ENCODE measurements around the gene SLFN14. TPM values are rescaled to one million over a fixed set of nuclear protein-coding genes. Genes with fewer than 3 reads are reported as not detected.

The SLFN14 gene
- total RNA-seq, 1 experiment from 2014 or later: not detected

DNA sequence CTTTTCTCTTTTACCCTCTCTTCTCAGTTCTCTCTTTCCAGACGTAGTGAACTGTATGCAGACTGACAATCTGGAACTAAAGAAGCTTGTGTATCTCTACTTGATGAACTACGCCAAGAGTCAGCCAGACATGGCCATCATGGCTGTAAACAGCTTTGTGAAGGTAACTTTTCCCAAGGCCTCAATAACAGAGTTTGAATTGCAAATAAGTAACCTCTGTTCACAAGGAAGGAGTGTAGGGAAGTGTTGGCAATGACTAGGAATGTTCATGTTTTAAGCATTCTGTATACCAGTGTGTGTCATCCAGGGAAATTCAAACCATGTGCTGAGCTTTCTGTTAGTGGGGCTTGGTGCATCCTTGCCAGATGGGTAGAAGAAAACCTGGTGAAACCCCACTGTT lies 45.1 kb upstream of the SLFN14 start:
- H3K79me1 ChIP-seq (ENCODE audit: insufficient read depth, low read depth, low read length, poor library complexity, severe bottlenecking): no peaks in the 10 kb centered on the region
- H2BK20ac ChIP-seq (ENCODE audit: low read depth, low read length, poor library complexity, severe bottlenecking): no peak overlapping the region
- H3K9me3 ChIP-seq (ENCODE audit: control insufficient read depth, low read depth, low read length): no peaks in the 10 kb centered on the region
- H3K9me3 Mint-ChIP-seq: no peaks in the 10 kb centered on the region
- H2BK120ac ChIP-seq (ENCODE audit: low read depth, low read length, poor library complexity, severe bottlenecking): no peak overlapping the region
- no peak overlapping the region for H3K14ac ChIP-seq (ENCODE audit: insufficient read depth, low read length)
- H4K5ac ChIP-seq (ENCODE audit: insufficient read length, low read depth, low read length): no peak overlapping the region
- no peaks in the 10 kb centered on the region for H3K4me1 Mint-ChIP-seq
- H3K18ac ChIP-seq (ENCODE audit: insufficient read length, low read depth, low read length): no peak overlapping the region
- H3K27me3 Mint-ChIP-seq (ENCODE audit: low read depth): no peaks in the 10 kb centered on the region
- no peak overlapping the region for H3K4ac ChIP-seq (ENCODE audit: low read depth, low read length)
- H3T11ph ChIP-seq (ENCODE audit: low read length): no peak overlapping the region
- H3K27ac Mint-ChIP-seq: no peak overlapping the region; a peak in 2 of 7 replicates
- no peak overlapping the region for H3K56ac ChIP-seq (ENCODE audit: insufficient read length, low read depth, low read length)
- H3K36me3 Mint-ChIP-seq (ENCODE audit: insufficient read depth in 1 of 3, low read depth in 3 of 3): peaks cover 12 to 73% (median 62%) of the 10 kb centered on the region in 3 experiments; a peak in 6 of 7 replicates
- no peak overlapping the region for H3K9ac ChIP-seq (ENCODE audit: extremely low read depth, insufficient read length, low read length)
- H2BK12ac ChIP-seq (ENCODE audit: insufficient read length, low read depth, low read length): no peak overlapping the region
- no peak overlapping the region for H2BK15ac ChIP-seq (ENCODE audit: low read depth, low read length)
- H3K27ac ChIP-seq (ENCODE audit: insufficient read length, low read depth, low read length): no peak overlapping the region
- DNase-seq: no peak
- no peaks in the 10 kb centered on the region for H3K27me3 ChIP-seq (ENCODE audit: insufficient read depth, low read length)
- no peak overlapping the region for H3K4me3 Mint-ChIP-seq
- no peaks in the 10 kb centered on the region for H3K4me1 ChIP-seq (ENCODE audit: insufficient read depth, low read length)
- H4K8ac ChIP-seq (replicated peaks; ENCODE audit: insufficient read length, low read depth, low read length): no peak overlapping the region
- H3K23ac ChIP-seq (ENCODE audit: insufficient read length, low read depth, low read length): no peak overlapping the region
- H3K4me2 ChIP-seq (ENCODE audit: insufficient read depth, insufficient read length, low read length): no peak overlapping the region
- WGBS (ENCODE audit: extremely low coverage, insufficient read length, low lambda C conversion rate): no CpG with 5 or more reads among the region's 2 CpGs
- H2BK5ac ChIP-seq (ENCODE audit: insufficient read length, low read length): no peak overlapping the region
- TF ChIP-seq, protein P1, sequence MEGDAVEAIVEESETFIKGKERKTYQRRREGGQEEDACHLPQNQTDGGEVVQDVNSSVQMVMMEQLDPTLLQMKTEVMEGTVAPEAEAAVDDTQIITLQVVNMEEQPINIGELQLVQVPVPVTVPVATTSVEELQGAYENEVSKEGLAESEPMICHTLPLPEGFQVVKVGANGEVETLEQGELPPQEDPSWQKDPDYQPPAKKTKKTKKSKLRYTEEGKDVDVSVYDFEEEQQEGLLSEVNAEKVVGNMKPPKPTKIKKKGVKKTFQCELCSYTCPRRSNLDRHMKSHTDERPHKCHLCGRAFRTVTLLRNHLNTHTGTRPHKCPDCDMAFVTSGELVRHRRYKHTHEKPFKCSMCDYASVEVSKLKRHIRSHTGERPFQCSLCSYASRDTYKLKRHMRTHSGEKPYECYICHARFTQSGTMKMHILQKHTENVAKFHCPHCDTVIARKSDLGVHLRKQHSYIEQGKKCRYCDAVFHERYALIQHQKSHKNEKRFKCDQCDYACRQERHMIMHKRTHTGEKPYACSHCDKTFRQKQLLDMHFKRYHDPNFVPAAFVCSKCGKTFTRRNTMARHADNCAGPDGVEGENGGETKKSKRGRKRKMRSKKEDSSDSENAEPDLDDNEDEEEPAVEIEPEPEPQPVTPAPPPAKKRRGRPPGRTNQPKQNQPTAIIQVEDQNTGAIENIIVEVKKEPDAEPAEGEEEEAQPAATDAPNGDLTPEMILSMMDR (conservative IDR thresholded peaks at IDR 0.05): no peak
- H2AFZ ChIP-seq (ENCODE audit: low read length): no peak overlapping the region
- H4K20me1 ChIP-seq (ENCODE audit: control insufficient read depth, insufficient read depth, insufficient read length): no peaks in the 10 kb centered on the region
- no peak overlapping the region for H2AK5ac ChIP-seq (ENCODE audit: insufficient read length, low read length)
- no peaks in the 10 kb centered on the region for H3K79me2 ChIP-seq (ENCODE audit: insufficient read depth, low read length)
- H4K91ac ChIP-seq (ENCODE audit: insufficient read length, low read depth, low read length): no peak overlapping the region
- H3K23me2 ChIP-seq (ENCODE audit: insufficient read length, low read depth, low read length, poor library complexity, severe bottlenecking): no peaks in the 10 kb centered on the region

Measured in H9 (cell line).